ENCODE data around the gene SMIM44.

SMIM44 gene

GRCh38 chr19:3474614-3475013, 8.6 kb downstream of the SMIM44 start:
- DNase-seq: no peak

- no peak for DNase-seq
Measured at GRCh38 chr19:3474010-3474409, 9.2 kb downstream of the SMIM44 start.

- no peak for DNase-seq
Measured at GRCh38 chr19:3471954-3472655, 11.1 kb downstream of the SMIM44 start.

GRCh38 chr19:3470500-3471128, 12.6 kb downstream of the SMIM44 start:
- no peak for DNase-seq

GRCh38 chr19:3469638-3470499, 13.4 kb downstream of the SMIM44 start:
- DNase-seq: no peak

GRCh38 chr19:3468211-3468610, 15.0 kb downstream of the SMIM44 start:
- no peak for DNase-seq

GRCh38 chr19:3467437-3468198, 15.6 kb downstream of the SMIM44 start:
- no peak for DNase-seq

- no peak for DNase-seq
Measured at GRCh38 chr19:3466635-3467034, 16.6 kb downstream of the SMIM44 start.

- no peak for DNase-seq
Measured at GRCh38 chr19:3465552-3465951, 17.7 kb downstream of the SMIM44 start.

GRCh38 chr19:3464587-3465235, 18.5 kb downstream of the SMIM44 start:
- DNase-seq: no peak

- no peak for DNase-seq
Measured at GRCh38 chr19:3463714-3464586, 19.3 kb downstream of the SMIM44 start.

- no peak for DNase-seq
Measured at GRCh38 chr19:3462991-3463713, 20.1 kb downstream of the SMIM44 start.

- DNase-seq: no peak
Measured at GRCh38 chr19:3459965-3460582, 23.2 kb downstream of the SMIM44 start.

- DNase-seq: no peak
Measured at GRCh38 chr19:3459089-3459881, 24.0 kb downstream of the SMIM44 start.

GRCh38 chr19:3458229-3459088, 24.8 kb downstream of the SMIM44 start:
- DNase-seq: no peak

GRCh38 chr19:3457528-3458228, 25.6 kb downstream of the SMIM44 start:
- DNase-seq: no peak

- DNase-seq: no peak
Measured at GRCh38 chr19:3456925-3457527, 26.2 kb downstream of the SMIM44 start.

Measured in SHP77 treated with DMSO at 0.1 percent for 48 hours (cell line).